Fibroblast of skin of right biceps (primary cell): Measurements from ENCODE around the gene TXNDC9.
A peak's percentile ranks its signal among the peaks of the same experiment; 100 is the strongest.
"Not testable (repeated sequence)": the region's sequence is repeated elsewhere in the genome, so short reads cannot be mapped to it uniquely, and the experiment has no call there.

Experiments
- DNase-seq: peaks from one replicate; pipeline ENCODE4 v3.0.0-alpha.2; 2013

TXNDC9 gene

DNA sequence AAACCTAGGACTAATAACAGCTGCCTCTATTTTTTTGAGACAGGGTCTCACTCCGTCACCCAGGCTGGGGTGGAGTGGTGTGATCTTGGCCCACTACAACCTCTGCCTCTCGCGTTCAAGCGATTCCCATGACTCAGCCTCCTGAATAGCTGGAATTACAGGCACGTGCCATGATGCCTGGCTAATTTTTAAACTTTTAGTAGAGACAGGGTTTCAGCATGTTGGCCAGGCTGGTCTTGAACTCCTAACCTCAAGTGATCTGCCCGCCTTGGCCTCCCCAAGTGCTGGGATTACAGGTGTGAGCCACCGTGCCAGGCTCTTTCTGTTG lies 18.3 kb downstream of the TXNDC9 start:
- not testable (repeated sequence) for DNase-seq

DNA sequence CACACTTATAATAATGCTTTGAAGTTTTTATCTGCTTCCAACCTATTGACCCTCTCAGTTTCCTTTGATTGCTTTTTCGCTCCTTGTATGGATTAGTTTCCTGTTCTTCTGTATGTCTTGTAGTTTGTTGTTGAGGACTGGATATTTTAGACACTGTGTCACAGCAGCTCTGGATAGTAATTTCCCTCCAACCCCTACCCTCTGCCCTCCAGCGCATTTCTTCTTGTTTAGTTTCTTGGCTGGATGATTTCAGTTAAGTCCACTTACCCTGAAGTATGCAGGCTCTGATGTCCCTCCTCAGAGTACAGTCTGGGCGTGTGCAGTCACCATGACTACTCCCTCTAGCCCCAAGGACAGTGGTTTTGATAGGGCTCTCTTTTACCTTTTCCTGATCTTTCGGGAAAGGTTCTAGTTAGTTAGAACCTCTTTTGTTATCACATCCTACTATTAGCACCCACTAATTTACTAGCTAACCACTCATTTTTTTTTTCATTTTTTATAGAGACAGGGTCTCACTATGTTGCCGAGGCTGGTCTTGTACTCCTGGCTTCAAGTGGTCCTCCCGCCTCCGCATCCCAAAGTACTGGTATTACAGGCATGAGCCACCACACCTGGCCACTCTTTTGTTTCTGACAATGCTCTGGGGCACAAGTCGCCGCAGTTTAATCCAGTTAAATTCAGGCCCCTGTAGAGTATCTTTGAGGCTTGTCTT lies 18.8 kb downstream of the TXNDC9 start:
- no peak for DNase-seq

DNA sequence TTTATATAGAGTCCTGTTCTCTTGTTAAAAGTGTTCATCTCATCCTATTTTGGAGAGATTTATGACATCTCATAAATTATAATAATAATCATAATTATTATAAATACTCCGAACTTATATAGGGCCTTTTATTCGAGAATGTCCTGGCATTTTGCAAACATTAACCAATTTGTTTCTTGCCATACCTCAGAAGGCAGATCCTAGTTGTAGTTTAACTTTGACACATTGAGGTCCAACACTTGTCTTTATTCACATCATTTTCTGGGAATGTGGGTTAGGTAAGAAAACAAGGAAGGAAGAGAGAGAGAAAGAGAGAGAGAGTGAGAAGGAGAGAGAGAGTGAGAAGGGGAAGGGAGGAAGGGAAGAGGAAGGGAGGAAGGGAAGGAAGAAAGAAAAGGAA lies 35.0 kb downstream of the TXNDC9 start, which contains the start of gene LYG1:
LYG1 (minus strand) TSS at position 101 of the 400 bp plus-strand sequence. CDS start 5,527 bp downstream, outside the sequence.
- DNase-seq: not testable (repeated sequence)

DNA sequence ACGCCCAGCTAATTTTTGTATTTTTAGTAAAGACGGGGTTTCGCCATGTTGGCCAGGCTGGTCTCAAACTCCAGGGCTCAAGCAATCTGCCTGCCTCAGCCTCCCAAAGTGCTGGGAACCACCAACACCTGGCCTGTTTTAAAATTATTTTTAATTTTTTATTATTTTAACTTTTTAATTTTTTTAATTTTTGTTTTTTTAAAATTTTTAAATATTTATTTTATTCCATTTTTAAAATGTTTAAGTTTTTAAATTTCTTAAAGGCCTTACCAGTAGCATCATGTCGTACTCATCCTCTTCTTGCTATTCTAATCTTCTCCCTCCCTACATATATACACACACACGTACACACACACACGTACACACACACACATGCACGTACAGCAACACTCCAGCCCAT lies 36.6 kb downstream of the TXNDC9 start:
- DNase-seq: no peak

DNA sequence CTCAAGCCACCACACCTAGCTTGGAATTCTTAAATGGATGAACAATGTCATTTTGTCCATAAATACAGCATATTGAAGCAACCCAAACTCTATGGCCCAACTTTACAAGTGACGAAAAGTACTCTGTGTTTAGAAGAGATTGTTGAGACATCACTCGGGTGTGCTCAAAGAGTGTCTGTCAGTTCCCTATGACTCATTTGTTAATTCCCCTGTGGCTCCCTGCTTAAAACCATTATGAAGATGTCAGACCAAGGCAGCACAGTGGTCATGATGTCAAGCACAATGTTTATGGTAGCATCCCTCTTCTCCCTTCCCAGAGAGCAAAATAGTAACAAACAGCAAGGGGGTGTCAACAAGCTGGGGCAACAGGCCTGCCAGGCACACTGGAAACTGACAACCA lies 38.1 kb downstream of the TXNDC9 start:
- DNase-seq: peak; percentile 38

DNA sequence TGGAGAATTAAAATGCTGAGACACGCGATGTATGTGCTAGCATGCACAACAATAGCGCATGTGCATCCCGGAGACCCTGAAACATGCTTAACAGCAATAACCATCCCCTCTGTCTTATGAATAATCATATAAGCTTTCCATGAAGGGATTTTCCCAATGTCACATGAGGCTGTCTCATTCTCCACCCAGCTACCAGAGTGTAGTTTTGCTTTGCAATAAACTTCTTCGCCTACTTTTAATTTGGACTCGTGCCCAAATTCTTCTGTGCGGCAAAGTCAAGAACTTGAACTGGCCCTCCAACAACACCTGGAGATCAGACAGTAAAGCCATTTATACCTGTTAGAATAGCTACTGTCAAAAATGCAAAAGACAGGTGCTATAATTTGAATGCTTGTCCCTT lies 50.6 kb downstream of the TXNDC9 start:
- DNase-seq: no peak

DNA sequence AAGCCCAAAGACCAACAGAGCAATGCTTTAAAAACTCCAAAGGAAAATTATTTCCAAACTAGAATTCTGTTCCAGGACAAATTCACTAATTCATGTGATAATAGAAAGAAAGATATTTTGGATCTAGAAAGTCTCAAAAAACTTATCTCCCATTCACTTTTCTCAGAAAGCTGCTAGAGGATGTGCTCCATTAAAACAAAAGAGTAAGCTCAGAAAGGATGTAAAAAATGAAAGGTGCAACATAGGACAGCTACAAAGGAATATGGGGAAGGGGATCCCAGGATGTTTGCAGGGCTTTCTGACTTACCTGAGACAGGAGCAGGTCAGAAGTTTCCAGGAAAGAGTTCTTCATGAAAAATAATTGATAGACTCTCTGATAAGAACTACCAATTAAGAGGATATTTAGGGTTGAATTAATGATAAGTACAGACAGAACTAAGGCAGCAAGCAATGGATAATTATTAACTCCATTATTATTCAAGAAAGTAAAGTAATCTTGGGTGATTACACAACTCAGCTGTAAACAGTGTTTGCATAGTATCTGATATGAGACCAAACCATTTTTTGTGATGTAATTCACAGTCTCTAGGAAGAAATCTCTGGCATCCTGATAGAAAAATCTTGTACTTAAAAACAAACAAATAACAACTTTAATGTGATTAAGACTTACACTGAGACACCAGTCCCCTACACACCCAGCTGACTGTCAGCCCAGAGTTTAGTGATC lies 56.0 kb downstream of the TXNDC9 start:
- no peak for DNase-seq

DNA sequence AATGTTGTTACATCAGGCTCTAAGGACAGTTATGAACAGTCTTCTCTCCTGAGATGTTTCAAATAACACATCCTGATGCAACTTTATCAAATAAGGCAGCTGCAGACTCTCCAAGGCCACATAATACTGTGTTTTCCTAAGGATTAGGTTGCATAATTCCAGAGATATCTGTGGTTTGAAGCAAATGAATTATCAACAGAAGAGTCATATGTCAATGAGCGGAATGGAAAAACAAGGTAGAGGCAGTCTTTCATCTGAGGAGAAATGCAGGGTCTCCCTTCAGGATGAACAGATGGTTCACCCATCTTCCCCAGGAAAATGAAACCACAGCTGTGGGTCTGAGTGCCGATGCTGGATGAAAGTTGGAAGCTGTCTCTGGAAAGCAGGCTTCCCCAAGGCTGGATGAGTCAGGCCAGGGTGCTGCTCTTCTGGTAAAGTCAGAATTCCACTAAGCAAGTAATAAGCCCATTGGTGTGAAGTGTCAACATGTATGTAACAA lies 57.3 kb downstream of the TXNDC9 start:
- peak; percentile 94 for DNase-seq

DNA sequence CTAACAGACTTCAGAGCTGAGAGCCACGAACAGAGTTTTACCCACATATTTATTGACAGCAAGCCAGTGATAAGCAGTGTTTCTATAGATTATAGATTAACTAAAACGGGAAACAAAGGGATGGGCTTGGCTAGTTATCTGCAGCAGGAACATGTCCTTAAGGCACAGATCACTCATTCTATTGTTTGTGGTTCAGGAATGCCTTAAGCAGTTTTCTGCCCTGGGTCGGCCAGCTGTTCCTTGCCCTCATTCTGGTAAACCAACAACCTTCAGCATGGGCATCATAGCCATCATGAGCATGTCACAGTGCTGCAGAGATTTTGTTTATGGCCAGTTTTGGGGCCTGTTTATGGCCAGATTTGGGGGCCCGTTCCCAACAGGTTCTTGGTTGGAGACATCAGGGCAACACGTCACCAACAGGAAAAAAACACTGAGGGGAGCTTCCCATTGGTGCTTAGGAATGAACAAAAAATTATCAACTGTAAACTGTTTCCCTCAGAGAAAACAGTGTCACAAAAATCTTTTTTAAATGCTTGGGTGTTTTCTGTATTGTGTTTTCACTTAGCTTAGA lies 57.9 kb downstream of the TXNDC9 start:
- DNase-seq: not testable (repeated sequence)

DNA sequence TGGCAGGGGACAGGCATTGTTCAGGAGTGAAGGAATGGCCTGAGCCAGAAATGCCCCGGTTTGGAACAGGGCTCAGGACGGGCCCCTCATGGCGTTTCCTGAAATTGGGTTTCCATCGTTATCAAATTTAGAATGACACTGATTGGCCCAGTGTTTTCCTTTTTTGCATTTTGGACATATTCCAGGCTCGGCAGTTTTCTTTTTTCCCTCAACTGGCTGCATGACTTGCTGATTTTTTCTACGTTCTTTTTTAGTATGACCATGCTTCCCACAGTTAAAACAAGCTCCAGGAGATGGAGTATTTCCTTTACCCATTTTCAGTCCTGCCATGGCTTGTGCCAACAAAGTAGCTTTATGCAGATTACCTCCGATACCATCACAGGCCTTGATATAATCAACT lies 60.3 kb downstream of the TXNDC9 start:
- DNase-seq: no peak
